A204.1 (cell line): Measurements from ENCODE around the gene CABP7.

Experiments used
- FAIRE-seq: peaks from 2 replicates; lab custom pipeline; 2012; peaks lifted over from hg19 to GRCh38; lab: Jason Lieb, UNC

Gene CABP7

GRCh38 chr22:29780748-29781676 lies 61.2 kb downstream of the CABP7 start:
- FAIRE-seq, result no peak
